HEK293T (cell line): Measurements from ENCODE around the gene CLECL1.

Source experiments
- ARNT ChIP-seq: fragments of 450-650 bp; IDR thresholded peaks from 2 replicates; pipeline ENCODE4 v1.6.1; 2017; ENCODE audit warnings: mild to moderate bottlenecking
- BHLHE40 ChIP-seq: fragments of 450-650 bp; IDR thresholded peaks from 2 replicates; pipeline ENCODE4 v1.6.1; 2016; ENCODE audit warnings: mild to moderate bottlenecking, moderate library complexity, borderline replicate concordance
- CTBP1 ChIP-seq: fragments of 450-650 bp; IDR thresholded peaks from 2 replicates; pipeline ENCODE4 v1.6.1; 2016; ENCODE audit warnings: borderline replicate concordance
- ELF4 ChIP-seq: fragments of 450-650 bp; IDR thresholded peaks from 2 replicates; pipeline ENCODE4 v1.6.1; 2017; ENCODE audit warnings: antibody characterized with exemption
- FOXA1 ChIP-seq: fragments of 450-650 bp; IDR thresholded peaks from 2 replicates; pipeline ENCODE4 v1.6.1; 2016; ENCODE audit warnings: mild to moderate bottlenecking
- FOXK2 ChIP-seq: fragments of 450-650 bp; IDR thresholded peaks from 2 replicates; pipeline ENCODE4 v1.6.1; 2016; ENCODE audit warnings: mild to moderate bottlenecking
- FOXM1 ChIP-seq: fragments of 450-650 bp; IDR thresholded peaks from 2 replicates; pipeline ENCODE4 v1.6.1; 2017; ENCODE audit warnings: mild to moderate bottlenecking, borderline replicate concordance
- HDGF ChIP-seq: fragments of 450-650 bp; IDR thresholded peaks from 2 replicates; pipeline ENCODE4 v1.6.1; 2017; ENCODE audit warnings: antibody characterized with exemption, borderline replicate concordance
- L3MBTL2 ChIP-seq: fragments of 450-650 bp; conservative IDR thresholded peaks from 2 replicates; pipeline ENCODE4 v1.6.1; 2016; ENCODE audit warnings: mild to moderate bottlenecking
- LEF1 ChIP-seq: fragments of 450-650 bp; IDR thresholded peaks from 2 replicates; pipeline ENCODE4 v1.6.1; 2017; ENCODE audit warnings: mild to moderate bottlenecking, borderline replicate concordance
- NFRKB ChIP-seq: fragments of 450-650 bp; IDR thresholded peaks from 2 replicates; pipeline ENCODE4 v1.6.1; 2016; ENCODE audit warnings: mild to moderate bottlenecking, moderate library complexity
- SP1 ChIP-seq: fragments of 450-650 bp; IDR thresholded peaks from 2 replicates; pipeline ENCODE4 v1.6.1; 2017
- SUZ12 ChIP-seq: fragments of 450-650 bp; IDR thresholded peaks from 2 replicates; pipeline ENCODE4 v1.6.1; 2016; ENCODE audit warnings: mild to moderate bottlenecking
- ZNF384 ChIP-seq: fragments of 450-650 bp; IDR thresholded peaks from 2 replicates; pipeline ENCODE4 v1.6.1; 2016

GRCh38 chr12:9750276-9751203 lies 17.6 kb upstream of the CLECL1 start:
- TF ChIP-seq NFRKB = no peak
- TF ChIP-seq FOXK2 = no peak
- TF ChIP-seq HDGF = no peak
- TF ChIP-seq FOXM1 = no peak
- TF ChIP-seq SP1 = no peak
- no peak for TF ChIP-seq FOXA1
- TF ChIP-seq ARNT = no peak
- no peak for TF ChIP-seq BHLHE40
- no peak for TF ChIP-seq ELF4
- TF ChIP-seq CTBP1 = no peak
- TF ChIP-seq SUZ12 = no peak
- TF ChIP-seq L3MBTL2 = no peak
- no peak for TF ChIP-seq ZNF384
- TF ChIP-seq LEF1 = no peak
